Body of pancreas (tissue), 4 donors: Measurements from ENCODE around the gene PBRM1. TPM values are rescaled to one million over a fixed set of nuclear protein-coding genes. Genes with fewer than 3 reads are reported as not detected.
"Not testable (repeated sequence)": the region's sequence is repeated elsewhere in the genome, so short reads cannot be mapped to it uniquely, and the experiment has no call there.

Experiments used
- ATAC-seq: fragments of 150-250 bp; one replicate; pipeline ENCODE4 v1.9.1; 2016
- DNase-seq, 4 donors: peaks; one replicate each; pipeline ENCODE4 v3.0.0-alpha.2; 2019
- H3K27ac ChIP-seq, 4 donors: fragments of 200-600 bp; sonication (generic); 1 replicate in 3 of 4; 2 replicates in 1 of 4; pipeline versions ENCODE4 v1.5.1 to v1.6.1; 2016 to 2019; ENCODE audit warnings: mild to moderate bottlenecking in 1 of 4, mixed read lengths in 1 of 4, moderate library complexity in 1 of 4
- H3K27me3 ChIP-seq, 2 donors: fragments of 200-600 bp; sonication (generic); one replicate each; pipeline ENCODE4 v1.6.0; 2016; ENCODE audit warnings: mild to moderate bottlenecking in 1 of 2
- H3K36me3 ChIP-seq, 2 donors: fragments of 200-600 bp; sonication (generic); replicated peaks in 1 of 2; 2 replicates each; pipeline ENCODE4 v1.5.1; 2016; ENCODE audit warnings: low read depth in 2 of 2; ENCODE audit not compliant: insufficient read depth in 1 of 2
- H3K4me1 ChIP-seq: fragments of 200-600 bp; sonication (generic); one replicate; pipeline ENCODE4 v1.6.0; 2016
- H3K4me3 ChIP-seq, 2 donors: fragments of 200-600 bp; sonication (generic); 1 replicate in 1 of 2; 2 replicates in 1 of 2; pipeline ENCODE4 v1.5.1; 2016 to 2019
- H3K9me3 ChIP-seq, 3 donors: fragments of 200-600 bp; sonication (generic); 1 replicate in 2 of 3; 2 replicates in 1 of 3; pipeline ENCODE4 v1.5.1; 2016
- POLR2A ChIP-seq, 3 donors: fragments of 450-650 bp; IDR thresholded peaks; one replicate each; pipeline ENCODE4 v1.6.1; 2016; ENCODE audit warnings: antibody characterized with exemption in 3 of 3, mild to moderate bottlenecking in 2 of 3
- WGBS, 2 donors: methylation state at CpG; one replicate each; pipeline ENCODE4 v1.1.5; 2017; 5-methylcytosine and 5-hydroxymethylcytosine counted together
- intact Hi-C: fragments of 100-400 bp; cut with DNase I; formaldehyde crosslinking; loops from one replicate; pipeline ENCODE4 v1.15.1; 2023
- total RNA-seq, 2 donors: library from RNA; depleted of rRNA; stranded (reverse); fragments of >200 nt; gene quantifications; one replicate each; pipeline ENCODE4 v1.1.0, GENCODE V29; 2016
- TF ChIP-seq, protein P1 (sequence below), 7 experiments: fragments of 450-650 bp in 4 of 7; fragments of 200-600 bp in 3 of 7; sonication (generic) in 3 of 7; IDR thresholded peaks; one replicate each; pipeline ENCODE4 v1.5.1; 2016 to 2019; ENCODE audit warnings: antibody characterized with exemption in 7 of 7

Gene PBRM1
- 10 to 100 TPM; 62.3 to 72.8 TPM for total RNA-seq

DNA sequence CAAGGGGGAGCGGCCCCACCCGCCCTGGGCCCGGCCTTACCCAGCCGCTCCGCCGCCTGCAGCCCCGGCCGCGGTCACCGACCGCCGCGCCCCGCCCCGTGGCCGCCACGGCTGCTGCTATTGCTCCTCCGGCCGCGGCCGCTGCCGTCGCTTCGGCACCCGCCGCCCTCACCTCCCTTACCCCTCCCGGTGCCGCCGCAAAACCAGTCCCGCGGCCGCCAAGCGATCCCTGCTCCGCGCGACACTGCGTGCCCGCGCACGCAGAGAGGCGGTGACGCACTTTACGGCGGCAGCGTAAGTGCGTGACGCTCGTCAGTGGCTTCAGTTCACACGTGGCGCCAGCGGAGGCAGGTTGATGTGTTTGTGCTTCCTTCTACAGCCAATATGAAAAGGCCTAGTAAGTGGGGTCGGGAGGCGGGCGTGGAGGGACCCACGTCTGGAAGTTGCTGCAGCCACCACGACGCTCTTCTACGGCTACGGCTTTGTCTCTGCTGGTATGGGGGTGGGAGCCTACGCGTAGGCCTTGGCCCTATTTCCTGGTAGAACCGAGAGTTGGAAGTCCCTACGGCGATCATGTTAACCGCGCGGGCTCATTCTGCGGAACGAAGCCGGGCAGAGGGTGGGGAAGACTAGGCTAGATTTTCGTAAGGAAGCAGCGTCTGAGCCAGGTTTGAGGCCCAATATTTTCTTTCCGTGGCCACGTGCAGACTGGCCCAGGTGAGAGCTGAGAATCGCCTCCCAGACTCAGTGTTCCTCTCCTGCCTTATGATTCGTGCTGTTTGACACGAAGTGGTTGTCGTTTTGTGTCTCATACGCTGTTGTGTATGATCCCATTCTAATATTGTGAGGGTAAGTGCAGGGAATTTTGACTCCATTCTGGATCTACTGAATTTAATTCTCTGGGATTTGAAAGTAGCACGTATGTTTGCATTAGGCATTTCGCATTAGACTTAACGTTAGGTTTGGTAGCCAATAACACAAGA is at the start of gene PBRM1, which contains the start of gene GNL3:
Gene PBRM1 (minus strand): TSS at position 205 of the 983 bp plus-strand sequence.
Gene GNL3 (plus strand): TSS at position 324 of the 983 bp plus-strand sequence. CDS start 61 bp downstream, at position 385.
- intact Hi-C loops: no loop called here
- Histone ChIP-seq H3K36me3 (peaks cover 16 to 17% of the 10 kb centered on the region in 2 donors), H3K27ac (peak within 1 kb of the TSS; percentile 96 to 99 (median 98)), H3K27me3 (no peaks in the 10 kb centered on the region), H3K9me3 (peaks cover 0 to 4% (median 0%) of the 10 kb centered on the region in 3 donors), H3K4me3 (peak within 1 kb of the TSS; percentile 73 to 88), H3K4me1 (peaks cover 70% of the 10 kb centered on the region)
- WGBS, 2 donors: 0% methylated on average over 31 to 63 of the region's 82 CpGs
- TF ChIP-seq, protein P1, sequence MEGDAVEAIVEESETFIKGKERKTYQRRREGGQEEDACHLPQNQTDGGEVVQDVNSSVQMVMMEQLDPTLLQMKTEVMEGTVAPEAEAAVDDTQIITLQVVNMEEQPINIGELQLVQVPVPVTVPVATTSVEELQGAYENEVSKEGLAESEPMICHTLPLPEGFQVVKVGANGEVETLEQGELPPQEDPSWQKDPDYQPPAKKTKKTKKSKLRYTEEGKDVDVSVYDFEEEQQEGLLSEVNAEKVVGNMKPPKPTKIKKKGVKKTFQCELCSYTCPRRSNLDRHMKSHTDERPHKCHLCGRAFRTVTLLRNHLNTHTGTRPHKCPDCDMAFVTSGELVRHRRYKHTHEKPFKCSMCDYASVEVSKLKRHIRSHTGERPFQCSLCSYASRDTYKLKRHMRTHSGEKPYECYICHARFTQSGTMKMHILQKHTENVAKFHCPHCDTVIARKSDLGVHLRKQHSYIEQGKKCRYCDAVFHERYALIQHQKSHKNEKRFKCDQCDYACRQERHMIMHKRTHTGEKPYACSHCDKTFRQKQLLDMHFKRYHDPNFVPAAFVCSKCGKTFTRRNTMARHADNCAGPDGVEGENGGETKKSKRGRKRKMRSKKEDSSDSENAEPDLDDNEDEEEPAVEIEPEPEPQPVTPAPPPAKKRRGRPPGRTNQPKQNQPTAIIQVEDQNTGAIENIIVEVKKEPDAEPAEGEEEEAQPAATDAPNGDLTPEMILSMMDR (IDR thresholded peaks at IDR 0.05): peak in 1 of 7 experiments; percentile 5
- peak; percentile 83 to 92 (median 91) for TF ChIP-seq POLR2A (IDR thresholded peaks at IDR 0.05)
- DNase-seq: peak; percentile 94 to 96 (median 95)
- ATAC-seq: peak; percentile 96

DNA sequence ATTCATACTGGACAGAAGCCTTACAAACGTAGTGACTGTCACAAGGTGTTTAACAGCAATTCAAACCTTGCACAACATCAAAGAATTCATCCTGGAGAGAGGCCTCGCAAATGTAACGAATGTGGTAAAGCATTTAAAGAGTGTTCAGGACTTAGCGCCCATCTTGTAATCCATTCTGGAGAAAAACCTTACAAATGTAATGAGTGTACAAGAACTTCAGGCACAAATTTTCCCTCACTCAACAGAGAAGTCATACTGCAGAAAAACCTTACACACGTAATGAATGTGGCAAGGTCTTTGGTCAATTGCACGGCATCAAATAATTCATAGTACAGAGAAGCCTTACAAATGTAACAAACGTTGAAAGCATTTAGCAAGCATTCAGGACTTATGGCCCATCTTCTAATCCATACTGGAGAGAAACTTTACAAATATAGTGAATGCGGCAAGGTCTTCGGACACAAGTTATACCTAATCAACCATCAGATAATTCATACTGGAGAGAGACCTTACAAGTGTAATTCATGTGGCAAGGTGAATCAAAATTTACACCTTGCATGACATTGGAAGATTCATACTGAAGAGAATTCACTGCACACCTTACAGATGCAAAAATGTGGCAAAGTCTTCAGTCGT is 47.7 kb upstream of the PBRM1 start:
- H3K4me3 ChIP-seq: no peak overlapping the region
- H3K36me3 ChIP-seq: peaks cover 0 to 6% of the 10 kb centered on the region in 2 donors
- DNase-seq (no peak), ATAC-seq (no peak)
- WGBS, 2 donors: 88 to 94% methylated on average over 10 of the region's 10 CpGs
- H3K9me3 ChIP-seq: no peaks in the 10 kb centered on the region
- no peak for TF ChIP-seq POLR2A (IDR thresholded peaks at IDR 0.05)
- TF ChIP-seq, protein P1 (IDR thresholded peaks at IDR 0.05): no peak
- intact Hi-C loops: no loop called here
- H3K27ac ChIP-seq: no peak overlapping the region
- H3K27me3 ChIP-seq: no peaks in the 10 kb centered on the region
- no peaks in the 10 kb centered on the region for H3K4me1 ChIP-seq

- WGBS, 2 donors: 85 to 92% methylated on average over 14 of the region's 14 CpGs
These were observed 45.9 kb upstream of the PBRM1 start for GRCh38 chr3:52731590-52731989.

GRCh38 chr3:52730681-52731080 is 45.0 kb upstream of the PBRM1 start:
- Histone ChIP-seq H3K4me1 (no peaks in the 10 kb centered on the region), H3K27me3 (no peaks in the 10 kb centered on the region), H3K9me3 (no peaks in the 10 kb centered on the region), H3K27ac (no peak overlapping the region), H3K4me3 (no peak overlapping the region), H3K36me3 (peaks cover 0 to 6% of the 10 kb centered on the region in 2 donors)
- ATAC-seq (no peak), DNase-seq (no peak)
- intact Hi-C loops: no loop called here
- TF ChIP-seq, protein P1 (IDR thresholded peaks at IDR 0.05): no peak
- TF ChIP-seq POLR2A (IDR thresholded peaks at IDR 0.05): no peak

More at GRCh38 chr3:52731590-52731989, 45.9 kb upstream of the PBRM1 start:
- ATAC-seq: no peak
- H3K36me3 ChIP-seq: peaks cover 0 to 6% of the 10 kb centered on the region in 2 donors
- H3K9me3 ChIP-seq: no peaks in the 10 kb centered on the region
- H3K4me3 ChIP-seq: no peak overlapping the region
- TF ChIP-seq, protein P1 (IDR thresholded peaks at IDR 0.05): no peak
- TF ChIP-seq POLR2A (IDR thresholded peaks at IDR 0.05): no peak
- H3K4me1 ChIP-seq: no peaks in the 10 kb centered on the region
- H3K27me3 ChIP-seq: no peaks in the 10 kb centered on the region
- no peak for DNase-seq
- no peak overlapping the region for H3K27ac ChIP-seq
- intact Hi-C loops: no loop called here

- H3K36me3 ChIP-seq, H3K27ac ChIP-seq, DNase-seq, H3K4me3 ChIP-seq, ATAC-seq, H3K27me3 ChIP-seq, H3K9me3 ChIP-seq, H3K4me1 ChIP-seq, intact Hi-C loops: not testable (repeated sequence)
- WGBS, 2 donors: 58 to 73% methylated on average over 3 of the region's 3 CpGs
These were observed 43.0 kb upstream of the PBRM1 start for GRCh38 chr3:52728753-52729152.
